ENCODE results near the gene STRBP.

The STRBP gene

GRCh38 chr9:123091459-123091858 lies 176.9 kb downstream of the STRBP start:
- no peak for DNase-seq

GRCh38 chr9:123090956-123091355 lies 177.4 kb downstream of the STRBP start:
- DNase-seq = no peak

DNA sequence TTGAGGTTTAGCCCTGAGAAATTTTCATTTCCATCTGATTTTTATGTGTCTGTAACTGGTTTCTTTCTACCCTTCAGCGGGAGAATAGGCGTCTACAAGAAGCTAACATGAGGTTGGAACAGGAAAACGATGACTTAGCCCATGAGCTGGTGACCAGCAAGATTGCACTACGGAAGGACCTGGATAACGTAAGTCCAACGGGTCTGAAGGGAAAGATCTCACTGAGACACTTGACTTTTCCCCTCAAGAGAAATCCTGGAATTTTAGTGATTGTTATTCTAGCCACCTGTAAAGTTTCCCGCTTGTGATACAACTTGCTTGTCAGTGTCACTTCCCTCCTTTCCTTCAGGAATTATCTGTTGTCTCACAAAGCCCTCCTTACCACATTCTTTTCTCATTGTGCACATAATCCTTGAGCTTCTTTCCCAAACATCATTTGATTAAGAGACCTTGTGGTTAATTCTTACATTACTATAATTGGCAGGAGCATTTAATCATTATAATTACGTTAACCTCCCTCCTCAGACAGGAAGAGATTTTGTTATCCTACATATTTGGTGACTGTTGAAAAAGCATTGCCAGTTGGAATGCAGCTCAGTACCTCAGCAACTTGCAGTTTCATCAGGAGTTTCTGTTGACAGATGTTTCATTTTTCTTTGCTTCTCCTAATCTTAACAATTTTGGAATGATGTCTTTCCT lies 178.0 kb downstream of the STRBP start:
- DNase-seq = no peak

GRCh38 chr9:123089790-123090189 lies 178.6 kb downstream of the STRBP start:
- no peak for DNase-seq

- no peak for DNase-seq
Measured at GRCh38 chr9:123089040-123089439, 179.3 kb downstream of the STRBP start.

GRCh38 chr9:123087359-123087888 lies 181.0 kb downstream of the STRBP start:
- DNase-seq = no peak

DNA sequence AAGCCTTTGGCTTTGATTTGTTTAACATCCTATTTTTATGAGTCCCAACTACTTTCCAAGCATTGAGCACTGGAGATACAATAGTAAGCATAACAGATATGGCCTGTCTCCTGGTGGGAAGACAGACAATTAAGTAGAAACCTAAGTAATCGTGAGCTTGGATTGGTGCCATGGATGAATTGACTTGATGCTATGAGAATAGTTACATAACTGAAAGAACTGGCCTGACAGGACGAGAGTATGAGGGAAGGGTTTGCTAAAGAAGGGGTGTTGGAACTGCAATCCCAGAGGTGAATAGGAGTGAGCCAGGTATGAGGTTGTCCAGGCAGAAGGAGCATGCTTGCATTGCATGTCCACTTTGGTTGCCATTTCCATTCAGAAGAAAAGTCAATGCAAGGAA lies 182.5 kb downstream of the STRBP start:
- no peak for DNase-seq

DNA sequence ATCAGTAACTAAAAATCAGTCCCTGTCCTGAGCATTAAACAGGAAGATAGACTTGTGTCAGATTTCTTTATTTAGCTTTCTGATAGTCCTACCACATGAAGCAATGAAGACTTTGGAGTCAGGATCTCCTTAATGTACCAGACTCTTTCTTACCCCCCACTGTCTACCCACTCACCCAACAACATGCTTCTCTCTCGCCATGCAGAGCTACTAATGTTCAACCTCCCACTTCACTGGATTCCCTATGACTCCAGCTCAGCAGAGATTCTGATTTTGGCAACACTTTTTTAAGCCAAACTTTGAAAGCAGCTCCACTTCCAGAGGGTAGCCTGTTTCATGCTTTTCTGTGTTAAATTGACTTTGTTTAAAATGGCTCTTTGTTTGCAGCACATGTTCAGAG lies 184.1 kb downstream of the STRBP start:
- DNase-seq = no peak

- no peak for DNase-seq
Measured at GRCh38 chr9:123083680-123084079, 184.7 kb downstream of the STRBP start.

DNA sequence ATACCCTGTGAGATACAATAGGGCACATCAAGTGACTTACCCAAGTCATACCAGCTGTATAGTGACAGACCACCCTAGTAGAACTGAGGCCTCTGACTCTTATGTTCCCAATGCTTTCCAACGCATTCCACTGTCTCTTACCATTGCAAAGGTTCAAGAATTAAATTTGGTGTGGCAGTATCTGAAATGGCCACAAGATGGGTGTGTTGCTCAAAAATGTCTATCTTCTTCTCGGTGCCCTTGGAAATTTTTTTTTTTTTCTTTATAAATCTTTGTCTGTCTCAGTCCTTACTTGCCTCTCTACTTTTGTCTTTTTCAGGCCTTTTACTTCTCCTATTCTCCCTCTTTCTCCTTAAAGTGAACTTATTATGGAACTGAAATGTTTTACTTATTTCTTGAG lies 186.6 kb downstream of the STRBP start:
- DNase-seq = no peak

GRCh38 chr9:123080444-123080843 lies 187.9 kb downstream of the STRBP start:
- no peak for DNase-seq

DNA sequence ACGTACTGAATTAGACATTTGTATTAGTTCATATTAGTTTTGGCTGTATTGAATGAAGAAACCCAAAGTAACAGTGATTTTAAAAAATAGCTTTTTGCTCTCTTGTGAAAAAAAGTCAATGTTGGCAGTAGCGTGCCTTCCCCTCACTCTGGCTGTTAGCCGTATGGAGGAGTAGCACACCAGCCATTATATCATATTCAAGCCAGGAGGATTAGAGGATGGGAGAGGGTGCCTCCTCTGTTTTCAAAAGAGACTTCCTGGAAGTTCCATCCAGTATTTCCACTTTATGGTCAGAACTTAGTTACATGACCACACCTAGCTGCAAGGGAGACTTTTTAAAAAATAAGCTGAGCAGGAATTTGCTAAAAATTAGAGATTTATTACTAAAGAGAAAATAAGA lies 193.8 kb downstream of the STRBP start:
- DNase-seq = no peak

DNA sequence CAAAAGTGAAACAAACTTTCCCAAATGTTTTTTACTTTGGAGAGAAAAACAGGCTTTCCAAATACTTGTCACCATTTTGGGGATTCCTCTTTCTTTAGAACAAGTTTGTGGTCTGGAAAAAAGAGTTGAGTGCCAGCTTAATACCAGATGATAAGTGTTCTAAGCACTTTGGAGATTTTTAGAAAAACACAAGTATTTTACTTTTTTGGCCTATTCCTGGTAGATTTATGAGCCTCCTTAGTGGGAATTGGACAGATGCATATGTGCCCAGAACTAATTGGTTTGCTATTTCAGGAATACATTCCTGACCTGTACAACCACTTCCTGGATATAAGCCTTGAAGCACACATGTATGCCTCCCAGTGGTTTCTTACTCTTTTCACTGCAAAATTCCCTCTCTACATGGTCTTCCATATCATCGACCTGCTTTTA lies 194.4 kb downstream of the STRBP start:
- no peak for DNase-seq

- no peak for DNase-seq
Measured at GRCh38 chr9:123073441-123073840, 194.9 kb downstream of the STRBP start.

DNA sequence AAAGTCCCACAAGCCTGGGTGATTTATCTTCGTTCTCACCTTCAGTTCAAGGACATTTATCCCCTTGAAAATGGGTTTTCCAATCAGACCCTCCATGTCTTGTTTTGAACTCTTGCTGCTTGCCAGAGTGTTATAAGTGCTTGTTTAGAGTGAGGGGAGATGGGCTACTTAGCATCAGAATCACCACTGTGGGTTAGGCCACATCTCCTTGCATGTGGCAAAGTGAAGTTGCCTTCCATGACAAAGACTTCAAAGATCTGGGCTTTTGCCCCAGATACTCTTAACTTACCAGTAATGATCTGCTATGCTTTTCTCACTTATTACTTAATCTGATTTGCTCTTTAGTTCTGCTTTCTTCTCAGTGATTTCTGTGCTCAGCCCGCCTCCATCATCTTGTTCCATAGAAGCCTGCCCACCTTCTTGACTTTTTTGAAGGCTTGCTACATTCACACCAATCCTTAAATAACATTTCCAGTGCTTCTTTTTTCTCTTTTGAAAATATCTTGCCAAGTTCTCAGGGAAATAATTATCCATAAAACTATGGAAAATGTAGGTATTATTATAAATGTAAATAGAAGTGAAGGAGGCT lies 195.9 kb downstream of the STRBP start:
- DNase-seq = no peak
